Activated CD8-positive, alpha-beta memory T cell treated with anti-CD3 and anti-CD28 coated beads for 36 hours (primary cell): ENCODE data around the gene BOD1L2. TPM values are rescaled to one million over a fixed set of nuclear protein-coding genes. Genes with fewer than 3 reads are reported as not detected.

Source experiments
- CTCF ChIA-PET: fragments of 350-600 bp; sonication (Branson Sonifier 250); formaldehyde crosslinking; loops from one replicate; lab custom pipeline; 2021; ENCODE audit warnings: antibody characterized with exemption; lab: Charles Lee
- POLR2A ChIA-PET: fragments of 350-600 bp; sonication (Branson Sonifier 250); formaldehyde crosslinking; loops from one replicate; lab custom pipeline; 2021; ENCODE audit warnings: antibody characterized with exemption; lab: Charles Lee
- total RNA-seq, 2 experiments: library from RNA; stranded (reverse); gene quantifications; one replicate each; pipeline ENCODE4 v1.2.3, GENCODE V29; 2021

The BOD1L2 gene
- total RNA-seq, 2 experiments from 2014 or later = not detected

- CTCF ChIA-PET = no interaction called here
Observed at GRCh38 chr18:57149051-57149450, 2.2 kb downstream of the BOD1L2 start.

GRCh38 chr18:57149531-57149930, 2.6 kb downstream of the BOD1L2 start:
- ChIA-PET POLR2A (no interaction called here), CTCF (no interaction called here)

More at GRCh38 chr18:57149051-57149450, 2.2 kb downstream of the BOD1L2 start:
- POLR2A ChIA-PET = no interaction called here

GRCh38 chr18:57150081-57150480, 3.2 kb downstream of the BOD1L2 start:
- POLR2A ChIA-PET = no interaction called here
- CTCF ChIA-PET = no interaction called here

- ChIA-PET CTCF (no interaction called here), POLR2A (no interaction called here)
Observed at GRCh38 chr18:57150828-57151227, 3.9 kb downstream of the BOD1L2 start.

GRCh38 chr18:57154191-57154830, 7.4 kb downstream of the BOD1L2 start:
- ChIA-PET POLR2A (interaction anchor here (0.6 kb wide), 1 partner anchor 123 kb away, joined by 3 read pairs; no protein-coding TSS in a partner anchor), CTCF (no interaction called here)

GRCh38 chr18:57164401-57164800, 17.5 kb downstream of the BOD1L2 start:
- POLR2A ChIA-PET = no interaction called here
- CTCF ChIA-PET = no interaction called here

- ChIA-PET POLR2A (no interaction called here), CTCF (no interaction called here)
Observed at GRCh38 chr18:57167617-57168308, 20.9 kb downstream of the BOD1L2 start.

GRCh38 chr18:57171026-57171425, 24.1 kb downstream of the BOD1L2 start:
- CTCF ChIA-PET = no interaction called here
- POLR2A ChIA-PET = no interaction called here

- POLR2A ChIA-PET = no interaction called here
- CTCF ChIA-PET = no interaction called here
Observed at GRCh38 chr18:57175532-57175931, 28.6 kb downstream of the BOD1L2 start.

GRCh38 chr18:57185434-57185833, 38.5 kb downstream of the BOD1L2 start:
- CTCF ChIA-PET = no interaction called here
- POLR2A ChIA-PET = no interaction called here

GRCh38 chr18:57188851-57189557, 42.1 kb downstream of the BOD1L2 start:
- ChIA-PET POLR2A (no interaction called here), CTCF (no interaction called here)

GRCh38 chr18:57190026-57190425, 43.1 kb downstream of the BOD1L2 start:
- POLR2A ChIA-PET = no interaction called here
- CTCF ChIA-PET = no interaction called here

- POLR2A ChIA-PET = no interaction called here
- CTCF ChIA-PET = no interaction called here
Observed at GRCh38 chr18:57194070-57194469, 47.2 kb downstream of the BOD1L2 start.

GRCh38 chr18:57194622-57195021, 47.7 kb downstream of the BOD1L2 start:
- ChIA-PET POLR2A (no interaction called here), CTCF (no interaction called here)

GRCh38 chr18:57195341-57195740, 48.5 kb downstream of the BOD1L2 start:
- CTCF ChIA-PET = no interaction called here
- POLR2A ChIA-PET = no interaction called here

- CTCF ChIA-PET = interaction anchor here (0.5 kb wide), 1 partner anchor 1974 kb away, joined by 3 read pairs; no protein-coding TSS in a partner anchor
- POLR2A ChIA-PET = no interaction called here
Observed at GRCh38 chr18:57197261-57197660, 50.4 kb downstream of the BOD1L2 start.

- POLR2A ChIA-PET = no interaction called here
- CTCF ChIA-PET = no interaction called here
Observed at GRCh38 chr18:57198073-57198472, 51.2 kb downstream of the BOD1L2 start.
